EH (cell line): ENCODE measurements around the gene SPRYD4.
A peak's percentile ranks its signal among the peaks of the same experiment; 100 is the strongest.

Experiments used
- DNase-seq: peaks from one replicate; pipeline ENCODE4 v3.0.0-alpha.2; 2015; ENCODE audit warnings: low read depth

The SPRYD4 gene

GRCh38 chr12:56521590-56522371, 53.4 kb downstream of the SPRYD4 start, which contains the start of gene RBMS2:
Gene RBMS2 (plus strand): TSS chr12:56521820. CDS start chr12:56522024, 204 bp downstream.
- peak; percentile 96 for DNase-seq

GRCh38 chr12:56522411-56523193, 54.2 kb downstream of the SPRYD4 start:
- peak; percentile 73 for DNase-seq

- peak; percentile 27 for DNase-seq
These were observed 60.5 kb downstream of the SPRYD4 start for GRCh38 chr12:56528846-56529245.
